ENCODE results near the gene ADAMTS20. TPM values are rescaled to one million over a fixed set of nuclear protein-coding genes. Genes with fewer than 3 reads are reported as not detected.

Gene ADAMTS20
- total RNA-seq, 4 donors from 2014 or later, result not detected

- Histone ChIP-seq H3K27me3 (no peaks in the 10 kb centered on the region), H3K9me3 (no peaks in the 10 kb centered on the region), H3K4me3 (no peak overlapping the region), H3K27ac (no peak overlapping the region), H3K4me1 (no peaks in the 10 kb centered on the region), H3K36me3 (no peaks in the 10 kb centered on the region)
- in situ Hi-C loops (cut with MboI; ENCODE audit: low pct_ligation_motif_present in 1 of 4, low pct_unique_long_range_greater_than_20kb in 1 of 4, low sequenced_read_pairs in 3 of 4), result no loop called here
- intact Hi-C loops (cut with DNase I; ENCODE audit: low total_unique reads), result no loop called here
- no peak for DNase-seq
- no peak for TF ChIP-seq POLR2A (IDR thresholded peaks at IDR 0.05)
- 64 to 83% methylated on average over 2 of the region's 2 CpGs for WGBS, 2 donors (ENCODE audit: low coverage in 1 of 2)
These were observed 58.7 kb downstream of the ADAMTS20 start for GRCh38 chr12:43493261-43493797.

DNA sequence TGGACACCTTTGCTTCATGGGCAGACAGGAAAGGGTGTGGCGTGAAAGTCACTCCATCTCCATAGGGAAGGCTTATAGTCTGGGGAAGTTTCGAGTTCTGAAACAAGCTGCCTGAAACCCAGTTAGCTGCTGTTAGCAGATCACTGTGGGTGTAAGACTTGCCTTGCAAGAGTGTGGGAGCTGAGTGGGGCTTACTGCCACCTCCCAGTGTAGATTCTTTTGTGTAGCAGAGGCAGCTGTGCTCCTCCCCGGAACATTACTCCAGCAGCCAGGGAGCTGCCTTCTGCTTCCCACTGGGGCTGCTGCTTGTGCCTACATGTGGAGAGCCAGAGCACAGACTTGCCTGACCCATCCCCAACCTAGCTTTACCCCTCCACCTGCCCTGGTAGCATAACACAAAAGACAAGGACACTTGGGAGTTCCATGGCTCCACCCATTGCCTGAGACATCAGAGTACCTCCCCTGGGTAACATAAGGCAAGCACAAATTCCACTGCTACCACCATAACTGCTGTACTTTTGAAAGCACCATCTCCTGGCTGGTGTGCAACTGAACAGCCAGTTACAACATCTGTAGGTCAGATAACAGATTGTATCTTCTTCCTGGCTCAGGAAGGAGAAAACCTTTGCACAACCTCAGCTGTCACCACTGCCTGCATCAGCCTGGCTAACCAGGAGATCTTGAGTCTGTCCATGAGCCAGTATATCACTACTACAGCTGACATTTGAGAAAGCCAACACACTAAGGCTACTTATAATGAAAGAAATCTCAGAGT, 69.5 kb downstream of the ADAMTS20 start:
- H3K36me3 ChIP-seq, result no peaks in the 10 kb centered on the region
- no peak for DNase-seq
- no peaks in the 10 kb centered on the region for H3K4me1 ChIP-seq
- H3K27ac ChIP-seq, result no peak overlapping the region
- H3K27me3 ChIP-seq, result no peaks in the 10 kb centered on the region
- H3K9me3 ChIP-seq, result peaks cover 0 to 7% of the 10 kb centered on the region in 2 donors
- no peak overlapping the region for H3K4me3 ChIP-seq
- 93% methylated on average over 3 of the region's 3 CpGs; no CpG with 5 or more reads in 1 of the 2 donors for WGBS, 2 donors (ENCODE audit: low coverage in 1 of 2)
- no peak for TF ChIP-seq POLR2AphosphoS5 (IDR thresholded peaks at IDR 0.05)
- intact Hi-C loops (cut with DNase I; ENCODE audit: low total_unique reads), result no loop called here
- in situ Hi-C loops (cut with MboI; ENCODE audit: low pct_ligation_motif_present in 1 of 4, low pct_unique_long_range_greater_than_20kb in 1 of 4, low sequenced_read_pairs in 3 of 4), result no loop called here

- no peaks in the 10 kb centered on the region for H3K27me3 ChIP-seq
- H3K27ac ChIP-seq, result no peak overlapping the region
- DNase-seq, result no peak
- 65 to 67% methylated on average over 3 of the region's 3 CpGs for WGBS, 2 donors (ENCODE audit: low coverage in 1 of 2)
- no peaks in the 10 kb centered on the region for H3K4me1 ChIP-seq
- intact Hi-C loops (cut with DNase I; ENCODE audit: low total_unique reads) (no loop called here), in situ Hi-C loops (cut with MboI; ENCODE audit: low pct_ligation_motif_present in 1 of 4, low pct_unique_long_range_greater_than_20kb in 1 of 4, low sequenced_read_pairs in 3 of 4) (no loop called here)
- no peak overlapping the region for H3K4me3 ChIP-seq
- H3K9me3 ChIP-seq, result peaks cover 0 to 6% of the 10 kb centered on the region in 2 donors
- TF ChIP-seq, protein P1, sequence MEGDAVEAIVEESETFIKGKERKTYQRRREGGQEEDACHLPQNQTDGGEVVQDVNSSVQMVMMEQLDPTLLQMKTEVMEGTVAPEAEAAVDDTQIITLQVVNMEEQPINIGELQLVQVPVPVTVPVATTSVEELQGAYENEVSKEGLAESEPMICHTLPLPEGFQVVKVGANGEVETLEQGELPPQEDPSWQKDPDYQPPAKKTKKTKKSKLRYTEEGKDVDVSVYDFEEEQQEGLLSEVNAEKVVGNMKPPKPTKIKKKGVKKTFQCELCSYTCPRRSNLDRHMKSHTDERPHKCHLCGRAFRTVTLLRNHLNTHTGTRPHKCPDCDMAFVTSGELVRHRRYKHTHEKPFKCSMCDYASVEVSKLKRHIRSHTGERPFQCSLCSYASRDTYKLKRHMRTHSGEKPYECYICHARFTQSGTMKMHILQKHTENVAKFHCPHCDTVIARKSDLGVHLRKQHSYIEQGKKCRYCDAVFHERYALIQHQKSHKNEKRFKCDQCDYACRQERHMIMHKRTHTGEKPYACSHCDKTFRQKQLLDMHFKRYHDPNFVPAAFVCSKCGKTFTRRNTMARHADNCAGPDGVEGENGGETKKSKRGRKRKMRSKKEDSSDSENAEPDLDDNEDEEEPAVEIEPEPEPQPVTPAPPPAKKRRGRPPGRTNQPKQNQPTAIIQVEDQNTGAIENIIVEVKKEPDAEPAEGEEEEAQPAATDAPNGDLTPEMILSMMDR (IDR thresholded peaks at IDR 0.05), result no peak
- TF ChIP-seq POLR2AphosphoS5 (IDR thresholded peaks at IDR 0.05) (no peak), EP300 (IDR thresholded peaks at IDR 0.05; ENCODE audit: low read depth) (no peak), POLR2A (IDR thresholded peaks at IDR 0.05) (no peak)
- no peaks in the 10 kb centered on the region for H3K36me3 ChIP-seq
These were observed 71.4 kb downstream of the ADAMTS20 start for GRCh38 chr12:43480591-43480990.

GRCh38 chr12:43462741-43463140, 89.3 kb downstream of the ADAMTS20 start:
- H3K27ac ChIP-seq, result no peak overlapping the region
- H3K4me3 ChIP-seq, result no peak overlapping the region
- intact Hi-C loops (cut with DNase I; ENCODE audit: low total_unique reads), result no loop called here
- WGBS, 2 donors (ENCODE audit: low coverage in 1 of 2), result 70 to 75% methylated on average over 3 of the region's 3 CpGs
- H3K36me3 ChIP-seq, result no peaks in the 10 kb centered on the region
- TF ChIP-seq EP300 (IDR thresholded peaks at IDR 0.05; ENCODE audit: low read depth) (no peak), POLR2AphosphoS5 (IDR thresholded peaks at IDR 0.05) (no peak), POLR2A (IDR thresholded peaks at IDR 0.05) (no peak)
- TF ChIP-seq, protein P1 (IDR thresholded peaks at IDR 0.05), result no peak
- DNase-seq, result no peak
- no peaks in the 10 kb centered on the region for H3K27me3 ChIP-seq
- H3K4me1 ChIP-seq, result no peaks in the 10 kb centered on the region
- in situ Hi-C loops (cut with MboI; ENCODE audit: low pct_ligation_motif_present in 1 of 4, low pct_unique_long_range_greater_than_20kb in 1 of 4, low sequenced_read_pairs in 3 of 4), result loop anchor here in 1 of 4 donors (25.0 kb wide), 1 partner anchor 425 kb away; no protein-coding TSS in a partner anchor
- H3K9me3 ChIP-seq, result no peaks in the 10 kb centered on the region

DNA sequence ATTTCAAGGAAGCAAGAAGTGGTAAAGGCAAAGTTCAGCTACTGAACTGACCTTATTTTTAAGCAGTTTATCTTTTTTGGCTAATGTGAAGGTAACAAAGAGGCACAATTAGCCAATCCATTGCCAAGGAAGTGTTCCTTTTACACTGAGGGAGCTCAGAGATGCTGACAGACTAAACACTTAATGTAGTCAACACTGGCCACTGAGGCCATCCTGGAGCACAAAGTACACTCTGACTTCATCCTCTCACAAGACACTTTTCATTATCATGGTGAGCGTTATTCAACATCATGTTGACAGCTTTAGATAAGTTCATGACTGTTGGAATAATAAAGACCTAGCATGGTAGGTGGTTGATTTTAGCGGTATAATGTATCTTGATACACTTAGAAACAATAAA, 89.9 kb downstream of the ADAMTS20 start:
- no peak overlapping the region for H3K4me3 ChIP-seq
- in situ Hi-C loops (cut with MboI; ENCODE audit: low pct_ligation_motif_present in 1 of 4, low pct_unique_long_range_greater_than_20kb in 1 of 4, low sequenced_read_pairs in 3 of 4) (loop anchor here in 1 of 4 donors (25.0 kb wide), 1 partner anchor 425 kb away; no protein-coding TSS in a partner anchor), intact Hi-C loops (cut with DNase I; ENCODE audit: low total_unique reads) (no loop called here)
- H3K9me3 ChIP-seq, result no peaks in the 10 kb centered on the region
- H3K27me3 ChIP-seq, result no peaks in the 10 kb centered on the region
- TF ChIP-seq POLR2A (IDR thresholded peaks at IDR 0.05) (no peak), POLR2AphosphoS5 (IDR thresholded peaks at IDR 0.05) (no peak), EP300 (IDR thresholded peaks at IDR 0.05; ENCODE audit: low read depth) (no peak)
- TF ChIP-seq, protein P1 (IDR thresholded peaks at IDR 0.05), result no peak
- no peak for DNase-seq
- no peaks in the 10 kb centered on the region for H3K4me1 ChIP-seq
- H3K27ac ChIP-seq, result no peak overlapping the region
- H3K36me3 ChIP-seq, result no peaks in the 10 kb centered on the region
- WGBS, 2 donors (ENCODE audit: low coverage in 1 of 2), result 67 to 78% methylated on average over 2 of the region's 2 CpGs
